Activated naive CD8-positive, alpha-beta T cell (primary cell): ENCODE data around the gene PPFIA2.
"Not testable (repeated sequence)": the region's sequence is repeated elsewhere in the genome, so short reads cannot be mapped to it uniquely, and the experiment has no call there.

ENCODE experiments used
- H3K27ac Mint-ChIP-seq: one replicate; pipeline ENCODE4 v1.8.0; 2021; ENCODE audit warnings: mixed read lengths
- H3K27me3 Mint-ChIP-seq: one replicate; pipeline ENCODE4 v1.8.0; 2021; ENCODE audit warnings: mixed read lengths
- H3K36me3 Mint-ChIP-seq: one replicate; pipeline ENCODE4 v1.8.0; 2021; ENCODE audit warnings: mixed read lengths
- H3K4me1 Mint-ChIP-seq: one replicate; pipeline ENCODE4 v1.8.0; 2021; ENCODE audit warnings: low read depth, mixed read lengths
- H3K4me3 Mint-ChIP-seq: one replicate; pipeline ENCODE4 v1.8.0; 2021; ENCODE audit warnings: mild to moderate bottlenecking, mixed read lengths
- H3K9me3 Mint-ChIP-seq: one replicate; pipeline ENCODE4 v1.8.0; 2021; ENCODE audit warnings: low read depth, mixed read lengths

PPFIA2 gene

DNA sequence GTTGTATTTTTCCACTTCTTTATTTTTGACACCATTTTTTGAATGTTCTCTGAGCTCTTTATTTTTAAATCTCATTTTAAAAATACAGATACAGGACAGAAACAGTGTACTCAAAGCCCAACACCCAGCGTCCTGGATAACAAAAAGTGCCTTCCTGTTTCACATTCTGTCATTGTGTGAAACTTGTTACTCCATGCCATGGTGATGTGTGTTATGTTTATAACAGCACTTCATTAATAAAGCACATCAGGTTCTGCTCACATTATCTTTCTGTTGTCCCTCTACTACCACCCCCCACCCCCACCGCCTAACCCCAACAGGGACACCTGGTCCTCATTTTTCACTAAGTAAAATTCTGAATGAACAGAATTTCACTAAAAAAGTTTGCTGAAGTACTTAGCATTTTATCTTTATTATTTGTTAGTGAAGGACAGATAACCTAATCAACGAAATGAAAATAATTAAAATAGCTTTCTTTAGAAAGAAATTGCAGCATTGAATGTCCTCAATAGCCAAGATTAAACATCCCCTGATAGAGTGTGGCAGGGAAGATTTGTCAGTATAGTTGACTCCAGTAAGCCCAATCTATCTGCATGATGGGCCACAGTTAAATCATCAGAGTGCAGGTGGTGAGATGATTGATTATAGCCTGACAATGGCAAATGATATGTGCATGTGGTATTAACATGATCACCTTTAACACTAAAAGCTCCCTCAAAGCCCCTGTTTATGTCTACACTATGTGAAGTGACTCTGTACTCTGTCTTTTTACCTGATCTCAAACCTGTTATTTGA lies 527.4 kb downstream of the PPFIA2 start:
- Mint-ChIP-seq H3K27ac (no peak overlapping the region), H3K9me3 (peaks cover under 1% of the 10 kb centered on the region), H3K4me1 (no peaks in the 10 kb centered on the region), H3K27me3 (no peaks in the 10 kb centered on the region), H3K4me3 (no peak overlapping the region), H3K36me3 (no peaks in the 10 kb centered on the region)

DNA sequence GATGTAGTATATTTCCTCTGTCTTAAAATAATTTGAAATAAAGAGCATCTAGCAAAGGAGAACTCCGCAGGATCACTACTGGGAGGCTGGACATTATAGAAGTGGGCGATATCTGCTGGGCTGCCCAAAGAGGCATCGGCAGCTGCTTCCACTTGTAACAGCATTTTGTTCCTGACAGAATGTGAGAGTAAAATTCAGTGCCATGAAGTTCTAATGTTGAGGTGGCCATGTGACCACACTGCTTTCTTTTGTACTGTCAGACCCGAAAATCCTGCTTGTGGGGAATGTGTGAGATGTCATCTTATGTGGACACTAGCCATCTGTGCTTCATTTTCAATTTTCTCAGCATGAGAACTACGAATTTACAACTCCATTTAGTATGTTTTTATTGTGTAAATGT lies 529.4 kb downstream of the PPFIA2 start:
- no peak overlapping the region for H3K27ac Mint-ChIP-seq
- no peaks in the 10 kb centered on the region for H3K4me1 Mint-ChIP-seq
- H3K36me3 Mint-ChIP-seq: no peaks in the 10 kb centered on the region
- no peak overlapping the region for H3K4me3 Mint-ChIP-seq
- peaks cover 7% of the 10 kb centered on the region for H3K9me3 Mint-ChIP-seq
- H3K27me3 Mint-ChIP-seq: no peaks in the 10 kb centered on the region

DNA sequence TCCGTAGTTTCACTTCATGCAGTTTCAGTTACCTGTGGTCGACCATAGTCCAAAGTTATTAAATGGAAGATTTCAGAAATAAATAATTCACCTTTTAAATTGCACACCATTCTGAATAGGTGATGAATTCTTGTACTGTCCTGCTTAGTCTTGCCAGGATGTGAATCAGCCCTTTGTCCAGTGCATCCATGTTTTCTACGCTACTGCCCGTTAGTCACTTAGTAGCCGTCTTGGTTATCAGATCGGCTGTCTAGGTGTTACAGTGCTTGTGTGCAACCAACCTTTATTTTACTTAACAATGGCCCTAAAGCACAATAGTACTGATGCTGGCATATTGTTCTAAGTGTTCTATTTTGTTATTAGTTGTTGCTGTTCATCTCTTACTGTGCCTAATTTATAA lies 534.5 kb downstream of the PPFIA2 start:
- Mint-ChIP-seq H3K27ac (no peak overlapping the region), H3K4me3 (no peak overlapping the region), H3K4me1 (no peaks in the 10 kb centered on the region), H3K27me3 (no peaks in the 10 kb centered on the region), H3K36me3 (no peaks in the 10 kb centered on the region), H3K9me3 (peaks cover 11% of the 10 kb centered on the region)

DNA sequence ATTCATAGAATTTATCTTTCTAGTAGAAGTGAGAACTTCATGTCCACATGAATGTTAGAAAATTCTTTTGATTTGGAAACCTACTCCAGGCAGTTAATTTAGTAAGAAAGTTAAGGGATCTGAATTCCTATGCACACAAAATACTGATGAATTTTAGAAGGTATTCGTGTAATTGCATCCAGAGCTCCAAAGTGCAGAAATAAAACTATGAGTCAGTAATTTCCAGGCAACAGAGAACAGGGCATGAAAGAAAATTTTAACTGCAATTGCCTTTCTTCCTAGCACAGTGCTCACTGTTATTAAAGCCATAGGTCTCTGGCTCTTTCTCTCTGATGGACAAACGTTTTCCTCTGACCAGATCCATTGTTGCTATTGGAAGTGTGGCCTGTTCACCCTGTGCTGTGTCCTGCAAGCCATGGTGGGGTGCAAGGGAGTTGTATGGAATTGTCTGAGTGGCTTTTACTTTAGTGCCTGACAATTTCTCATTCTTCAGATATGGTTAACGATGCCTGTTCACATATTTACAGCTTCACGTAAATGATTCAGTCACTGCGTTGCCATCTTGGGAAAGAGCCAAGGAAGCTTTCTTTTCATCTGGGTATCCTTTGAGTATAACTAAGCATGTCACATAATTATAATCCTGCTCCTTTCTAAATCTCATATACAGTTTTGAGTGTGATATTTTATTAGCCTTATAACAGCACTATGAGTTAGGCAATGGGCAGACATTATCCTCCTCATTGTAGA lies 536.1 kb downstream of the PPFIA2 start:
- Mint-ChIP-seq H3K27ac (no peak overlapping the region), H3K27me3 (no peaks in the 10 kb centered on the region), H3K36me3 (no peaks in the 10 kb centered on the region), H3K4me1 (no peaks in the 10 kb centered on the region), H3K4me3 (no peak overlapping the region), H3K9me3 (peaks cover 11% of the 10 kb centered on the region)

DNA sequence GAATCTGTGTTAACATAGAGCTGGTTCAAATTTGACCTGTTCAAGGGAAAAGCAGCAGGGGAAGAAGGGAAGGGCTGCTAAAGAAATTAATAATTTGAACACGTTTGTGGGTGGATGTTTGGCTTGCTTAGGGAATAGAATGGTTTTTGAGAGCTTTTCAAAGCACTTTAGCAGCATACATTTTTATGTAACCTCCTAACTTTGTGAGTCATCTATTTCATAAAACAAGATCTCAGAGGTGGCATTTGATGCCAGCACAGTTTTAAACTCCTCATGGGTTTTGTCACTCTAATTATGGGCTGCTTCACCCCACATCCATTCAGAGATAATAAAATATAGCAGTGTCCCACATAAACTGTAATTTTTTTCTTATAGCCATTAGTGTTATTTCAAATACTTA lies 537.5 kb downstream of the PPFIA2 start:
- Mint-ChIP-seq H3K36me3 (no peaks in the 10 kb centered on the region), H3K27ac (no peak overlapping the region), H3K27me3 (no peaks in the 10 kb centered on the region), H3K4me1 (no peaks in the 10 kb centered on the region), H3K4me3 (no peak overlapping the region), H3K9me3 (peaks cover 9% of the 10 kb centered on the region)

DNA sequence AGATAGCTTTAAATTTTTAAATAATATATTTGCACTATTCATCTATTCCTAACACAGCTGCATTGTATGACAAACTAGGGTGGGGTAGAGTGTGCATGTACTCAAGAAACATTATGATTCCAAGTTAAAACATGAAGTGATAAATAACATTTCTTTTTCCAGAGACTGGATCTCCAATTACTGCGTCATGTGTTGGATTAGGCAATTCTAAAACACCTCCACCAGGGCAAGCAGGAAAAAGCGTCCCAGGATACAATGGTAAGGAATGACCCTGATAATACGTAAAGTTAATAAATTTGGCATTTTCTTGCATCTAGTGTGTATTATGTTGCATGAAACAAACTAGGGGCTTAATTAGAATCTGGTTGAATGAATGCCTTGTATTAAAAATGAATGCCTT lies 542.4 kb downstream of the PPFIA2 start:
- Mint-ChIP-seq H3K27ac (no peak overlapping the region), H3K4me1 (no peaks in the 10 kb centered on the region), H3K9me3 (peaks cover 3% of the 10 kb centered on the region), H3K4me3 (no peak overlapping the region), H3K36me3 (no peaks in the 10 kb centered on the region), H3K27me3 (no peaks in the 10 kb centered on the region)

DNA sequence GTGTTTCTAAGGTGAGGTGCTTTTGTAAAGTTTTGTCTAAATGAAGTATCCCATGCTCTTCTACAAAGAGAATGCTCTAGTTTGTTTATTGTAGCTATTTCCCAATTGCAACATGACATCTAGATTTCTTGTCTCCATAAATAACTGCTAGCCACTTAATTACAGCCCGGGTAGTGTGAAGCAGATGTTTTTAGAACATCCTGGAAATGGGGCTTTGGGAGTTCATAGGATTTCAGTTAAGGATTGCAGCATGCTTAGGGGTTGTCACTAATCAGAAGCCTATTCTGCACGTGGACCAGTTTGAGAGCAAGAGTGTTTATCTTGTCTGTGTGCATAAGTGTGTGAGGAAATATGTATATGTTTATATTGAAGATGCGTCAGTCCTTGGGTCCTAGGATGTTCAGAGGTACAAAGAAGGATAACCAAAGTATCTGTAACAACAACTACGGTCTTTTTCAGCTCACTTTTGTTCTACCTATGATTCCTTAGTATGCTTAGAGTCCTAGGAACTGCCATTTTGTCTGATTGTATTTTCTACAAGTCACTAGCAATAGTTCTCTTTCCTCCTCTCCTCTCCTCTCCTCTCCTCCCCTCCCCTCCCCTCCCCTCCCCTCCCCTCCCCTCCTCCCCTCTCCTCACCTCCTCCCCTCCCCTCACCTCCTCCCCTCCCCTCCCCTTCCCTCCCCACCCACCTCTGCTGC lies 546.0 kb downstream of the PPFIA2 start:
- Mint-ChIP-seq H3K4me3 (no peak overlapping the region), H3K27me3 (no peaks in the 10 kb centered on the region), H3K36me3 (no peaks in the 10 kb centered on the region), H3K9me3 (peaks cover 9% of the 10 kb centered on the region), H3K4me1 (no peaks in the 10 kb centered on the region), H3K27ac (no peak overlapping the region)

DNA sequence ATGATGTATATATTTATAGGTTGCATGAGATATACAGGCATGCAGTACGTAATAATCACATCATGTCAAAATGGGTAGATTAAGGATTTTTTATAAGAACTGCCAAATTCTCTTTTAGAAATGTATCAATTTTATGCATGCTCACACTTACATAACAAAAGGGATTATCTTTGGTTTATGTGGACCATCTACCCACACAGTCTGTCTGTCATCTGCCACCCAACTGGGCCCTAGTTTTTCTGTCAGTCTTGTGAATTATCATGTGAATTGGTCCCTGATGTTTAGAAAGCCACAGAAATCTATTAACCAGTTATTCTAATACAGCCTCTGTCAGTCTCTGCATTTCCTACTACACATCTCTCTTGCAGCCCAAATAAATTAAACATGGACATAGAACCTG lies 547.8 kb downstream of the PPFIA2 start:
- Mint-ChIP-seq H3K27ac (no peak overlapping the region), H3K4me3 (no peak overlapping the region), H3K4me1 (no peaks in the 10 kb centered on the region), H3K9me3 (peaks cover 9% of the 10 kb centered on the region), H3K36me3 (no peaks in the 10 kb centered on the region), H3K27me3 (no peaks in the 10 kb centered on the region)

DNA sequence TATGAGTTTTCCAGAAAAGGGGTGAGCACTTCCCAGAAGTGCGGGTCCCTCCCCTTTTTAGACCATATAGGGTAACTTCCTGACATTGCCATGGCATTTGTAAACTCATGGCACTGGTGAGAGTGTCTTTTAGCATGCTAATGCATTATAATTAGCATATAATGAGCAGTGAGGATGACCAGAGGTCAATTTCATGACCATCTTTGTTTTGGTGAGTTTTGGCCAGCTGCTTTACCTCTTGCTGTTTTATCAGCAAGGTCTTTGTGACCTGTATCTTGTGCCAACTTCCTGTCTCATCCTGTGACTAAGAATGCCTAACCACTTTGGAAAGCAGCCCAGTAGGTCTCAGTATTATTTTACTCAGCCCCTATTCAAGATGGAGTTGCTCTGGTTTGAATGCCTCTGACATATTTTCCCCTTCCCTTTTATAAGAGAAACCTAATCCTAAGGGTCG lies 549.4 kb downstream of the PPFIA2 start:
- H3K27me3 Mint-ChIP-seq, H3K4me3 Mint-ChIP-seq, H3K27ac Mint-ChIP-seq, H3K4me1 Mint-ChIP-seq, H3K36me3 Mint-ChIP-seq, H3K9me3 Mint-ChIP-seq: not testable (repeated sequence)

DNA sequence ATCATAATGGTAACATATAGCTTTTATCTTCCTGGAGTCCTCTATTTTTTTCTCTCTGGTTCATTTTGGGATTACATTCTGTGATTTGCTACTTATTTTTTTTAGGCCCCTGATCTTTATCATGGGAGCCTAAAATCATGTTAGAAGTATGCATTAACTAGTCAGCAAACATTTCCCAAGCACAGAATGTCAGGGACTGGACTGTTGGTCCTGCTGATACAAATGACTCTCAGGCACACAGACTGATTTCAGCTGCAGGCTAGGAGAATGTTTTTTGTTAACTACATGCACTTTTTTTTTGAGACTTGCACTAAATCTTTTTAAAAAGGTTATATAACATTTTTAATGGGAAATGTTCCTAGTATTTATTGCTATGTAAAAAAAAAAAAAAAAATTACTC lies 550.1 kb downstream of the PPFIA2 start:
- Mint-ChIP-seq H3K27ac (no peak overlapping the region), H3K36me3 (no peaks in the 10 kb centered on the region), H3K4me1 (no peaks in the 10 kb centered on the region), H3K27me3 (no peaks in the 10 kb centered on the region), H3K4me3 (no peak overlapping the region), H3K9me3 (peaks cover 9% of the 10 kb centered on the region)

DNA sequence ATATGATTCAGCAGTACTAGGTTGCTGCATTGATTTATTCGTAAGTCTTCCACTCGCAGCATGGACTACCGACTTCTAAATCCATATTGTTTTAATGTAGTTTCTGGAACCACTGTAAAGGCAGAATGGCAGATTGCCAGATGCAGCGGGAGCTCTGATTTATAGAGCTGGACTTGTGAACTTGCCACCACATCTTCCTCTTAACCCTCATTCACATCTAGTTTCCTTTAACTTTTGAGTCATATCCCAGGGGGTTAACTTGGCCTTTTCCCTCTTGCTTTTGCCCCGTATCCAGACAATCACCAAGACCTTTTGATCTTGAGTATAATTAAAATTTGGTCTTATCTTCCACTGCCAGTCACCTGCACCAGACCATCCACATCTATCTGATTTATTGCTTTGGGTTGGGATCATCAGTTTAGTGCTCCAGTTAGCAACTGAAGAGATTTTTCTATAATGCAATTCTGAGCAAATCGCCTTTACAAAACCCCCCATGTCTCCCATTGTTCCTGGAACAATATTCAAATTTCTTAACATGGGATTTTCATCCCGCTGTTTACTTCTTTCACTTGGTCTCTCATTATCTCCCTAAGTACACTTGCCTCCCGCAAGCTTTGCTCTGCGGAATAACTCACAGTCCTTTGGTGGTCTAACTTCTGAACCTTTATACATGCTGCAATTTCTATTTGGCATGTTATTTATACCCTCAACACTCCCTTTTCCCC lies 550.8 kb downstream of the PPFIA2 start:
- no peaks in the 10 kb centered on the region for H3K27me3 Mint-ChIP-seq
- H3K36me3 Mint-ChIP-seq: no peaks in the 10 kb centered on the region
- H3K4me3 Mint-ChIP-seq: no peak overlapping the region
- H3K4me1 Mint-ChIP-seq: no peaks in the 10 kb centered on the region
- peaks cover 9% of the 10 kb centered on the region for H3K9me3 Mint-ChIP-seq
- no peak overlapping the region for H3K27ac Mint-ChIP-seq
